CD14-positive monocyte (primary cell): ENCODE measurements around the gene TJP3. TPM values are rescaled to one million over a fixed set of nuclear protein-coding genes. Genes with fewer than 3 reads are reported as not detected.

Experiments
- DNase-seq, 3 donors: peaks; one replicate each; pipeline ENCODE4 v3.0.0-alpha.2; 2011 to 2022
- H2AFZ ChIP-seq: 2 replicates; pipeline ENCODE4 v1.6.0; 2012; ENCODE audit warnings: mild to moderate bottlenecking, low read depth, low read length, inconsistent platforms; ENCODE audit not compliant: insufficient read depth, poor library complexity, severe bottlenecking
- H3K27ac ChIP-seq, 2 donors: 1 replicate in 1 of 2; 2 replicates in 1 of 2; pipeline ENCODE4 v1.5.1; 2012 to 2013; ENCODE audit warnings: low read length in 2 of 2, control low read depth in 1 of 2, inconsistent platforms in 1 of 2, low read depth in 1 of 2, mild to moderate bottlenecking in 1 of 2
- H3K27me3 ChIP-seq, 2 donors: one replicate each; pipeline versions ENCODE4 v1.6.0 to v1.6.1; 2011 to 2013; ENCODE audit warnings: low read length in 2 of 2; ENCODE audit not compliant: control insufficient read depth in 2 of 2, insufficient read depth in 2 of 2
- H3K36me3 ChIP-seq, 2 donors: replicated peaks in 1 of 2; 1 replicate in 1 of 2; 2 replicates in 1 of 2; pipeline versions ENCODE4 v1.5.1 to v1.6.1; 2012 to 2013; ENCODE audit warnings: low read length in 2 of 2, control low read depth in 1 of 2, inconsistent platforms in 1 of 2, mild to moderate bottlenecking in 1 of 2; ENCODE audit not compliant: insufficient read depth in 2 of 2, control insufficient read depth in 1 of 2
- H3K4me1 ChIP-seq, 2 donors: 1 replicate in 1 of 2; 2 replicates in 1 of 2; pipeline versions ENCODE4 v1.5.1 to v1.6.1; 2012 to 2013; ENCODE audit warnings: low read length in 2 of 2, control low read depth in 1 of 2, inconsistent platforms in 1 of 2, mild to moderate bottlenecking in 1 of 2, moderate library complexity in 1 of 2; ENCODE audit not compliant: insufficient read depth in 2 of 2, control insufficient read depth in 1 of 2
- H3K4me2 ChIP-seq: replicated peaks from 2 replicates; pipeline ENCODE3; 2012; ENCODE audit warnings: low read length, moderate library complexity, mild to moderate bottlenecking; ENCODE audit not compliant: poor library complexity, severe bottlenecking; ENCODE audit errors: extremely low read depth
- H3K4me3 ChIP-seq, 3 experiments: fragments of 200-600 bp in 1 of 3; sonication (generic) in 1 of 3; replicated peaks in 1 of 3; 1 replicate in 2 of 3; 2 replicates in 1 of 3; pipeline ENCODE4 v1.5.1; 2011 to 2013; ENCODE audit warnings: low read length in 3 of 3, mild to moderate bottlenecking in 3 of 3, control low read depth in 2 of 3, low read depth in 2 of 3, inconsistent platforms in 1 of 3, moderate library complexity in 1 of 3
- H3K79me2 ChIP-seq: 2 replicates; pipeline ENCODE4 v1.6.0; 2012; ENCODE audit warnings: mild to moderate bottlenecking, control low read depth, inconsistent platforms, low read length, moderate library complexity; ENCODE audit not compliant: insufficient read depth
- H3K9ac ChIP-seq: 2 replicates; pipeline ENCODE4 v1.6.0; 2017; ENCODE audit warnings: low read length, mild to moderate bottlenecking; ENCODE audit not compliant: insufficient read depth, poor library complexity, severe bottlenecking
- H3K9me3 ChIP-seq, 2 donors: replicated peaks in 1 of 2; 1 replicate in 1 of 2; 2 replicates in 1 of 2; pipeline versions ENCODE4 v1.5.1 to v1.6.1; 2012 to 2013; ENCODE audit warnings: low read length in 2 of 2, control low read depth in 1 of 2; ENCODE audit not compliant: control insufficient read depth in 1 of 2, insufficient read depth in 1 of 2
- H4K20me1 ChIP-seq: 2 replicates; pipeline ENCODE4 v1.6.0; 2012; ENCODE audit warnings: mild to moderate bottlenecking, low read length, control low read depth, moderate library complexity; ENCODE audit not compliant: insufficient read depth
- H3K27ac Mint-ChIP-seq, 7 donors: one replicate each; pipeline ENCODE4 v1.8.0; 2020; ENCODE audit warnings: mild to moderate bottlenecking in 7 of 7, mixed read lengths in 7 of 7, moderate library complexity in 6 of 7, inconsistent platforms in 2 of 7
- H3K27me3 Mint-ChIP-seq, 3 donors: one replicate each; pipeline ENCODE4 v1.8.0; 2021 to 2022; ENCODE audit warnings: low read depth in 3 of 3, mild to moderate bottlenecking in 3 of 3, mixed read lengths in 3 of 3, moderate library complexity in 3 of 3, inconsistent platforms in 1 of 3
- H3K36me3 Mint-ChIP-seq, 2 donors: one replicate each; pipeline ENCODE4 v1.8.0; 2020; ENCODE audit warnings: mixed read lengths in 2 of 2, inconsistent platforms in 1 of 2, mild to moderate bottlenecking in 1 of 2
- H3K4me1 Mint-ChIP-seq: one replicate; pipeline ENCODE4 v1.8.0; 2020; ENCODE audit warnings: mild to moderate bottlenecking, mixed read lengths
- H3K4me3 Mint-ChIP-seq, 2 donors: one replicate each; pipeline ENCODE4 v1.8.0; 2020; ENCODE audit warnings: mild to moderate bottlenecking in 2 of 2, mixed read lengths in 2 of 2, moderate library complexity in 1 of 2
- H3K9me3 Mint-ChIP-seq, 7 donors: one replicate each; pipeline ENCODE4 v1.8.0; 2020 to 2022; ENCODE audit warnings: mixed read lengths in 7 of 7, mild to moderate bottlenecking in 6 of 7, moderate library complexity in 6 of 7, inconsistent platforms in 2 of 7
- WGBS: methylation state at CpG from one replicate; pipeline ENCODE4 v1.1.5; 2013; ENCODE audit warnings: missing lambda C conversion rate; ENCODE audit not compliant: insufficient coverage; 5-methylcytosine and 5-hydroxymethylcytosine counted together
- intact Hi-C, 2 donors: fragments of 100-400 bp; cut with micrococcal nuclease; formaldehyde crosslinking; loops; one replicate each; pipeline versions ENCODE4 v1.15.0 to v1.15.1; 2023
- polyA plus RNA-seq, 3 donors: library from polyadenylated mRNA; depleted of rRNA in 1 of 3; unstranded in 2 of 3; stranded (reverse) in 1 of 3; fragments of 300-500 nt in 2 of 3; fragments of >200 nt in 1 of 3; fragmentation: Illumina TruSeq in 2 of 3; gene quantifications; 1 replicate in 2 of 3; 2 replicates in 1 of 3; pipeline ENCODE4 v1.2.3, GENCODE V29; 2012 to 2021
- TF ChIP-seq, protein P1 (sequence below): fragments of 200-600 bp; IDR thresholded peaks from one replicate; pipeline ENCODE4 v1.8.0; 2022; ENCODE audit warnings: antibody characterized with exemption, mild to moderate bottlenecking

TJP3 gene
- polyA plus RNA-seq, 3 donors, result 0.01 TPM; not detected in 2

DNA sequence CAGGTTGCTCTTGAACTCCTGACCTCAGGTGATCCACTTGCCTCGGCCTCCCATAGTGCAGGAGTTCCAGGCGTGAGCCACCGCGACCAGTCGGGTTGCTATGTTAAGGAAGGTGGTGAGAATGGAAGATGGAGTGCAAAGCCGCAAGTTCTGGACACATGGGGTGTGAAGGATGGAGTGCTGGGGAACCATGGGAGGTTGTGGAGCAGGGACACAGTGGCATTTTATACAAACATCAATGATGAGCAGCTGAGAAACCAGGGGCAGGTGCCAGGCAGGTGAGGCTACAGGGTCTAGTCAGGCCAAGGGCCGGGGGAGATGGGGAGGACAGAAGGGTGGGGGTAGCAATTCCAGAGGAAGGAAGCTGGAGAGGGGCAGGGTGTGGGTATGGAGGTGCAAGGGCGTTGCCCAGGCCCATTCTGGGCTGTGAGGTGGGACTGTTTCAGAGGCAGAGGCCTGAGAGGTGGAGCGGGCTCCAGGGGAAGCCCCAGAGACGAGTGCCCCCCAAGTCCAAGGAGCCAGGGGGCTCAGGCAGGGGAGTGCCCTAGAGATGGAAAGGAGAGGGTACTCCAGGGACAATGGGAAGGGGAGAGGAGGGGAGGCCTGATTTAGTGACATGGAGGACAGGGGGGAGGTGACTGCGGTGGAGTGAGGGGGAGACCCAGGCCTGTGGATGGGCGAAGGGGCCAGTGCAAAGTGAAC is 65.8 kb downstream of the TJP3 start:
- Mint-ChIP-seq H3K36me3 (peaks cover 2 to 12% of the 10 kb centered on the region in 2 donors), H3K27ac (no peak overlapping the region), H3K4me3 (no peak overlapping the region), H3K4me1 (no peaks in the 10 kb centered on the region), H3K9me3 (peaks cover 0 to 3% (median 1%) of the 10 kb centered on the region in 7 donors), H3K27me3 (peaks cover 0 to 11% (median 1%) of the 10 kb centered on the region in 3 donors)
- no peak for DNase-seq
- intact Hi-C loops, result no loop called here
- H3K4me3 ChIP-seq, result no peak overlapping the region
- peaks cover 8 to 10% of the 10 kb centered on the region in 2 donors for H3K36me3 ChIP-seq
- H4K20me1 ChIP-seq, result no peaks in the 10 kb centered on the region
- no peaks in the 10 kb centered on the region for H3K27me3 ChIP-seq
- WGBS, result 92% methylated on average over 12 of the region's 12 CpGs
- H3K79me2 ChIP-seq, result no peaks in the 10 kb centered on the region
- no peak overlapping the region for H2AFZ ChIP-seq
- no peaks in the 10 kb centered on the region for H3K9me3 ChIP-seq
- no peak overlapping the region for H3K4me2 ChIP-seq
- no peak overlapping the region for H3K27ac ChIP-seq
- TF ChIP-seq, protein P1, sequence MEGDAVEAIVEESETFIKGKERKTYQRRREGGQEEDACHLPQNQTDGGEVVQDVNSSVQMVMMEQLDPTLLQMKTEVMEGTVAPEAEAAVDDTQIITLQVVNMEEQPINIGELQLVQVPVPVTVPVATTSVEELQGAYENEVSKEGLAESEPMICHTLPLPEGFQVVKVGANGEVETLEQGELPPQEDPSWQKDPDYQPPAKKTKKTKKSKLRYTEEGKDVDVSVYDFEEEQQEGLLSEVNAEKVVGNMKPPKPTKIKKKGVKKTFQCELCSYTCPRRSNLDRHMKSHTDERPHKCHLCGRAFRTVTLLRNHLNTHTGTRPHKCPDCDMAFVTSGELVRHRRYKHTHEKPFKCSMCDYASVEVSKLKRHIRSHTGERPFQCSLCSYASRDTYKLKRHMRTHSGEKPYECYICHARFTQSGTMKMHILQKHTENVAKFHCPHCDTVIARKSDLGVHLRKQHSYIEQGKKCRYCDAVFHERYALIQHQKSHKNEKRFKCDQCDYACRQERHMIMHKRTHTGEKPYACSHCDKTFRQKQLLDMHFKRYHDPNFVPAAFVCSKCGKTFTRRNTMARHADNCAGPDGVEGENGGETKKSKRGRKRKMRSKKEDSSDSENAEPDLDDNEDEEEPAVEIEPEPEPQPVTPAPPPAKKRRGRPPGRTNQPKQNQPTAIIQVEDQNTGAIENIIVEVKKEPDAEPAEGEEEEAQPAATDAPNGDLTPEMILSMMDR, result no peak
- H3K4me1 ChIP-seq, result no peaks in the 10 kb centered on the region
- H3K9ac ChIP-seq, result no peak overlapping the region

DNA sequence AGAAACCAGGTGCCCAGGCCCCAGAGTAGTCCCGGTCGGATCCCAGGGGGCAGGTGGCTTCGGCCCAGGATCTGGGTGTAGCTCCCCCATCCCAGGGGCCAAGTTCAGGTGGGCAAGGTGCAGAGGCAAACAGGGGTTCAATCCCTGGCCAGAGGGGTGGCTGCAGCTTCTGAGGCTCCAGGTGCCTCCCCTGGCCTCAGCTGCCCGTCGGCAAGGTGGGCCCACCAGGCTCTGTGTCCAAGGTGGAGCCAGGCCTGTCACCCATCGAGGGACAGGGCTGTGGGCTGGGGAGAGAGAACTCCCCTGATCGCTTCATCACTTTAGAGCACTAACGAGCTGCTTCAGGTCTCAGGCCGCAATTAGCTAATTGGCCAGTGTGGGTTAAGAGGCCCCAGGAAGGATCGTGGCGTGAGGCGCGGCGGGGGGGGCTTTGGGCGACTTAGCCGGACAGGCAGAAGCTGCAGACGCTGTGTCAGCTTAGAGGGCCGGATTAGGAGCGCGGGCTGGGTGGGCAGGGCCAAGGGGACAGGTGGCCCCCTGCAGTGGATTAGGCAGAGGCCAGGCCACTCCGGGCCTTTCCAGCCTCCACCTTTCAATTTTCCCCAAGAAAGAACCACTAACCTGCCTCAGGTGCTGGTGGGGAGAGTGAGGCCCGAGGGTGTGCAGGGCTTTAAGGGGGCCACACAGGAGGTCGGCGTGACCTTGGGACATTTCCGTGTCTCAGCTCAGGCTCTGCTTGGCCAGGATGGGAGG is 66.6 kb downstream of the TJP3 start:
- no peaks in the 10 kb centered on the region for H4K20me1 ChIP-seq
- no peak overlapping the region for H3K9ac ChIP-seq
- peaks cover 0 to 10% (median 1%) of the 10 kb centered on the region in 3 donors for H3K27me3 Mint-ChIP-seq
- no peaks in the 10 kb centered on the region for H3K9me3 ChIP-seq
- H3K36me3 Mint-ChIP-seq, result peaks cover 0 to 4% of the 10 kb centered on the region in 2 donors
- H3K27ac Mint-ChIP-seq, result peak overlapping the region in 1 of 7 donors; percentile 57
- no peak overlapping the region for H2AFZ ChIP-seq
- no peak overlapping the region for H3K27ac ChIP-seq
- H3K4me3 ChIP-seq, result no peak overlapping the region
- TF ChIP-seq, protein P1, result no peak
- no peaks in the 10 kb centered on the region for H3K27me3 ChIP-seq
- no peaks in the 10 kb centered on the region for H3K4me1 Mint-ChIP-seq
- peaks cover 0 to 3% (median 1%) of the 10 kb centered on the region in 7 donors for H3K9me3 Mint-ChIP-seq
- no peak for DNase-seq
- H3K4me1 ChIP-seq, result no peaks in the 10 kb centered on the region
- no peaks in the 10 kb centered on the region for H3K79me2 ChIP-seq
- no peak overlapping the region for H3K4me3 Mint-ChIP-seq
- no peak overlapping the region for H3K4me2 ChIP-seq
- peaks cover 1 to 2% of the 10 kb centered on the region in 2 donors for H3K36me3 ChIP-seq
- intact Hi-C loops, result no loop called here
- WGBS, result 63% methylated on average over 19 of the region's 25 CpGs
